Measurements from ENCODE around the gene RAB36.

Gene RAB36

GRCh38 chr22:23137905-23138561, 7.2 kb upstream of the RAB36 start:
- peaks cover 5% of the 10 kb centered on the region for H3K4me1 ChIP-seq (ENCODE audit: control insufficient read depth, insufficient read depth, low read length)
- H3K27me3 ChIP-seq (ENCODE audit: control insufficient read depth, insufficient read depth, low read length), result no peaks in the 10 kb centered on the region
- no peak overlapping the region for H3K4me3 ChIP-seq (ENCODE audit: low read length)
- no peaks in the 10 kb centered on the region for H3K36me3 ChIP-seq (ENCODE audit: control insufficient read depth, insufficient read depth, low read length)
- H3K27ac ChIP-seq (ENCODE audit: low read depth, low read length), result no peak overlapping the region
- no peak overlapping the region for H3K9ac ChIP-seq (ENCODE audit: low read length)

GRCh38 chr22:23138584-23139435, 6.5 kb upstream of the RAB36 start:
- Histone ChIP-seq H3K9ac (ENCODE audit: low read length) (no peak overlapping the region), H3K27ac (ENCODE audit: low read depth, low read length) (no peak overlapping the region), H3K4me1 (ENCODE audit: control insufficient read depth, insufficient read depth, low read length) (peaks cover 5% of the 10 kb centered on the region), H3K36me3 (ENCODE audit: control insufficient read depth, insufficient read depth, low read length) (no peaks in the 10 kb centered on the region), H3K4me3 (ENCODE audit: low read length) (no peak overlapping the region), H3K27me3 (ENCODE audit: control insufficient read depth, insufficient read depth, low read length) (no peaks in the 10 kb centered on the region)

DNA sequence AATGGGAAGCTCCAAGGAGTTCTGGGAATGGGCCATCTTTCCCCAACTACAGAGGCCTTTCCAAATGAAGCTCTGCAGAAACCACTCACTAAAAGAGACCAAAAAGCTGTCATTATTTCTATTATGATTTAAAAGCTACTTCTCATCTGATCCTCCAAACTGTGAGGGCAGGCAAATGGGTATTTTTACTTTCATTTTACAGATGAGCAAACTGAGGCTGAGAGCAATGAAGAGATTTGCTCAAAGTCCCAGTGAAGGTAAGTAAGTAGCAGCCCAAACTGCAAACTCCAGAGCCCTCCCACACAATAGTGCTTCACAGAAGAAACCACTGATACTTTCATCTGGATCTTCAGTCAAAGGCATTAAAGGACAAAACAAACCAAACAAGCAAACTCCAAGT, 4.9 kb upstream of the RAB36 start:
- Histone ChIP-seq H3K27ac (ENCODE audit: low read depth, low read length) (no peak overlapping the region), H3K9ac (ENCODE audit: low read length) (no peak overlapping the region), H3K4me1 (ENCODE audit: control insufficient read depth, insufficient read depth, low read length) (peaks cover 9% of the 10 kb centered on the region), H3K27me3 (ENCODE audit: control insufficient read depth, insufficient read depth, low read length) (no peaks in the 10 kb centered on the region), H3K36me3 (ENCODE audit: control insufficient read depth, insufficient read depth, low read length) (no peaks in the 10 kb centered on the region), H3K4me3 (ENCODE audit: low read length) (no peak overlapping the region)

DNA sequence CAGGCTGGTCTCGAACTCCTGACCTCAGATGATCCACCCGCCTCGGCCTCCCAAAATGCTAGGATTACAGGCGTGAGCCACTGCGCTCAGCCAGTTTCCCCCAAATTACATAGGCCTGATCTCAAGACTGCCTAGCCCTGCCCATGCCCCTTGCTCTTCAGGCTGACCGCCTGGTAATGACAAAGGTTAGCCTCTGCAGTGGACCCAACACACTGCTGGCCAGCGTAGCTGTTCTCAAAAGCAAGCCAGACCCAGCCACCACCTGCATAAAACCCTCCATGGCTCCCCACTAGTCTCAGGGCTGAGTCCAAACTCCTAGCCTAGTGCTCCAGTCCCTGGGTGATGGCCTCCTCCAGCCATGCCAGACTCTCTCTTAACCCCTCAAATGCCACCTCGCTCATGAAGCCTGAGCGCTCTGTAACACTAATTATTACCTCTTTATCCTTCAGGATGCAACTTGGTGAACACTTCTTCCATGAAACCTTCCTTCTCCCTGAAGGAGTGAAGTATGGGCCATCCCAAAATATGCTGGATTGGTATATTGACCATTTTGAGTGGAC, 2.7 kb upstream of the RAB36 start:
- Histone ChIP-seq H3K9ac (ENCODE audit: low read length) (no peak overlapping the region), H3K4me1 (ENCODE audit: control insufficient read depth, insufficient read depth, low read length) (peaks cover 9% of the 10 kb centered on the region), H3K27ac (ENCODE audit: low read depth, low read length) (no peak overlapping the region), H3K27me3 (ENCODE audit: control insufficient read depth, insufficient read depth, low read length) (no peaks in the 10 kb centered on the region), H3K4me3 (ENCODE audit: low read length) (no peak overlapping the region), H3K36me3 (ENCODE audit: control insufficient read depth, insufficient read depth, low read length) (no peaks in the 10 kb centered on the region)

DNA sequence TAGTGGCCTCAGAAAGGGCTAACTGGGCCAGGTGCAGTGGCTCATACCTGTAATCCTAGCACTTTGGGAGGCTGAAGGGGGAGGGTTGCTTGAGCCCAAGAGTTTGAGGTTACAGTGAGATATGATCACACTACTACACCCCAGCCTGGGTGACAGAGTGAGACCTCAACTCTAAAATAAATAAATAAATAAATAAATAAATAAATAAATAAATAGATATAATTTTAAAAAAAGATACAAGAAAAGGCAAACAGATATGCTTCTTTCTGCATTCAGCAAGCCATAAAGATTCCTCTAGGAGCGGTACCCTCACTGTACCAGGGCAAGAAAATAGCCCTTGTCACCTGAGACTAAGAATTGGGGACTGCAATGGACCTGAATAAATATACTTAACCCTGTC, 2.2 kb upstream of the RAB36 start:
- H3K4me1 ChIP-seq (ENCODE audit: control insufficient read depth, insufficient read depth, low read length), result peaks cover 9% of the 10 kb centered on the region
- H3K27me3 ChIP-seq (ENCODE audit: control insufficient read depth, insufficient read depth, low read length), result no peaks in the 10 kb centered on the region
- H3K36me3 ChIP-seq (ENCODE audit: control insufficient read depth, insufficient read depth, low read length), result no peaks in the 10 kb centered on the region
- H3K9ac ChIP-seq (ENCODE audit: low read length), result no peak overlapping the region
- no peak overlapping the region for H3K27ac ChIP-seq (ENCODE audit: low read depth, low read length)
- H3K4me3 ChIP-seq (ENCODE audit: low read length), result no peak overlapping the region

DNA sequence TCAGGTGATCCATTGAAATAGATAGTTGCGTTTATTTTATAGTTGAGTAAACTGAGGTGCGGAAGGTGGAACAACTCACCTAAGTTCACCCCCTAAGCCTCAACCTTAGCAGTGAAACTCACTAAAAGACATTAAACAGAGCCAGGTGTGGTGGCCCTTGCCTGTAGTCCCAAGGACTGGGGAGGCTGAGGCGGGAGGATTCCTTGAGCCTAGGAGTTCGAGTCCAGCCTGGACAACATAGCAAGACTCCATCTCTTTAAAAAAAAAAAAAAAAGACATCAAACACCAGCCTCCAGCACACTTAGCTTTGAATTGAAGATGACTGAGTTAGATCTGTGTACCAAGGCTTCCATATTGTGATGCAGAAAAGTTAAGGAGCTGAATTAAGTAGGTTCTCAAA, 845 bp upstream of the RAB36 start:
- peak overlapping the region; percentile 65 for H3K4me3 ChIP-seq (ENCODE audit: low read length)
- H3K4me1 ChIP-seq (ENCODE audit: control insufficient read depth, insufficient read depth, low read length), result peaks cover 9% of the 10 kb centered on the region
- no peaks in the 10 kb centered on the region for H3K36me3 ChIP-seq (ENCODE audit: control insufficient read depth, insufficient read depth, low read length)
- H3K27ac ChIP-seq (ENCODE audit: low read depth, low read length), result peak overlapping the region; percentile 52
- no peaks in the 10 kb centered on the region for H3K27me3 ChIP-seq (ENCODE audit: control insufficient read depth, insufficient read depth, low read length)
- H3K9ac ChIP-seq (ENCODE audit: low read length), result no peak overlapping the region

GRCh38 chr22:23145878-23146470, 697 bp downstream of the RAB36 start:
- Histone ChIP-seq H3K27ac (ENCODE audit: low read depth, low read length) (peak overlapping the region; percentile 77), H3K9ac (ENCODE audit: low read length) (no peak overlapping the region), H3K36me3 (ENCODE audit: control insufficient read depth, insufficient read depth, low read length) (no peaks in the 10 kb centered on the region), H3K4me3 (ENCODE audit: low read length) (peak overlapping the region; percentile 65), H3K4me1 (ENCODE audit: control insufficient read depth, insufficient read depth, low read length) (peaks cover 9% of the 10 kb centered on the region), H3K27me3 (ENCODE audit: control insufficient read depth, insufficient read depth, low read length) (no peaks in the 10 kb centered on the region)

DNA sequence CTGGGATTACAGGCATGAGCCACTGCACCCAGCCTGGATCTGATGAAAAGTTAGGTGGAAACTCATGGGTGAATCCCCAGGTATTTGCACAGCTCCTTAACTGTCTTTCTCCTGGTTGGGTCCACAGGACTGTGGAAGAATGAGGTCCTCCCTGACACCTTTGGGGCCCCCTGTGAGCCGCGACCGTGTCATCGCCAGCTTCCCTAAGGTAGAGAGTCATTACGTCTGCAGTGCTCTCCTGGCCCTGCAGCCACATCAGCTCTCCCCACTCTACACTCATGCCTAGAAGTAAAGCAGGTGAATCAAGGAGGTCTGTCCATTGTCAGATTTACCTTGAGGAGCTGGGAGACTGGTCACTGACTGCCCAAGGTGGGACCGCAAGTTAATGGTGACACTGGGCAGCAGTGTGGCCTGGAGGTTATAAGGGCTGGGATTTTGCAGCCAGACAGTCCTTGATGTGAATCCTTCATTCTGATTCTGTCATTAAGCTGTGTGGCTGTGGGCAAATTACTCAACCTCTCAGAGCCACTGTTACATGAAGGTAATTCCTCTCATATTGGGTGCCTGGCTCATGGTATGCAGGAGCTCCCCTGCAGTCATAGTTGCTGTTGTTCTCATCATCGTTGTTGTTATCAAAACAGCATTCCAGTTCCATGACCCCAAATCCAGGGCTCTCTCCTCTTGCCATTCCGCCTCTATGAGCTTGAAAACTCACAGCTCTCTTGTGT, 1.4 kb downstream of the RAB36 start:
- H3K27ac ChIP-seq (ENCODE audit: low read depth, low read length), result no peak overlapping the region
- H3K4me3 ChIP-seq (ENCODE audit: low read length), result no peak overlapping the region

GRCh38 chr22:23147617-23148387, 2.5 kb downstream of the RAB36 start:
- no peaks in the 10 kb centered on the region for H3K27me3 ChIP-seq (ENCODE audit: control insufficient read depth, insufficient read depth, low read length)
- H3K4me1 ChIP-seq (ENCODE audit: control insufficient read depth, insufficient read depth, low read length), result peaks cover 4% of the 10 kb centered on the region
- H3K4me3 ChIP-seq (ENCODE audit: low read length), result no peak overlapping the region
- H3K36me3 ChIP-seq (ENCODE audit: control insufficient read depth, insufficient read depth, low read length), result no peaks in the 10 kb centered on the region
- no peak overlapping the region for H3K27ac ChIP-seq (ENCODE audit: low read depth, low read length)
- H3K9ac ChIP-seq (ENCODE audit: low read length), result no peak overlapping the region

More for the DNA sequence above, 1.4 kb downstream of the RAB36 start:
- Histone ChIP-seq H3K27me3 (ENCODE audit: control insufficient read depth, insufficient read depth, low read length) (no peaks in the 10 kb centered on the region), H3K36me3 (ENCODE audit: control insufficient read depth, insufficient read depth, low read length) (no peaks in the 10 kb centered on the region), H3K9ac (ENCODE audit: low read length) (no peak overlapping the region), H3K4me1 (ENCODE audit: control insufficient read depth, insufficient read depth, low read length) (peaks cover 7% of the 10 kb centered on the region)

- Histone ChIP-seq H3K36me3 (ENCODE audit: control insufficient read depth, insufficient read depth, low read length) (no peaks in the 10 kb centered on the region), H3K27me3 (ENCODE audit: control insufficient read depth, insufficient read depth, low read length) (no peaks in the 10 kb centered on the region), H3K4me3 (ENCODE audit: low read length) (no peak overlapping the region), H3K9ac (ENCODE audit: low read length) (no peak overlapping the region), H3K27ac (ENCODE audit: low read depth, low read length) (no peak overlapping the region), H3K4me1 (ENCODE audit: control insufficient read depth, insufficient read depth, low read length) (peaks cover 2% of the 10 kb centered on the region)
Observed at GRCh38 chr22:23149743-23150238, 4.5 kb downstream of the RAB36 start.

GRCh38 chr22:23150762-23151161, 5.5 kb downstream of the RAB36 start:
- no peak overlapping the region for H3K4me3 ChIP-seq (ENCODE audit: low read length)
- no peak overlapping the region for H3K27ac ChIP-seq (ENCODE audit: low read depth, low read length)
- H3K27me3 ChIP-seq (ENCODE audit: control insufficient read depth, insufficient read depth, low read length), result no peaks in the 10 kb centered on the region
- H3K9ac ChIP-seq (ENCODE audit: low read length), result no peak overlapping the region
- H3K4me1 ChIP-seq (ENCODE audit: control insufficient read depth, insufficient read depth, low read length), result no peaks in the 10 kb centered on the region
- no peaks in the 10 kb centered on the region for H3K36me3 ChIP-seq (ENCODE audit: control insufficient read depth, insufficient read depth, low read length)
